PC-3 (cell line): ENCODE results near the gene CDC37L1. TPM values are rescaled to one million over a fixed set of nuclear protein-coding genes. Genes with fewer than 3 reads are reported as not detected.

Experiments
- ATAC-seq: fragments of 200-7000 bp; cut with Tn5 transposase; 2 replicates; pipeline ENCODE4 v1.9.1; 2020; ENCODE audit warnings: mild to moderate bottlenecking, moderate library complexity
- BruUV-seq: library from RNA; stranded (reverse); fragments of 400-500 nt; replicated peaks from 2 replicates; lab custom pipeline; 2021; lab: Mats Ljungman, UMichigan
- CTCF ChIA-PET: fragments of 300-600 bp; sonication (Branson Sonifier 250); formaldehyde crosslinking; loops from one replicate; lab custom pipeline; 2022; ENCODE audit warnings: antibody characterized with exemption; lab: Charles Lee
- POLR2A ChIA-PET: fragments of 300-600 bp; sonication (Branson Sonifier 250); formaldehyde crosslinking; loops from one replicate; lab custom pipeline; 2022; ENCODE audit warnings: antibody characterized with exemption; ENCODE audit not compliant: unreplicated experiment; lab: Charles Lee
- DNase-seq: peaks from one replicate; pipeline ENCODE4 v3.0.0-alpha.2; 2015
- H2AFZ ChIP-seq: fragments of 300-600 bp; sonication (generic); 2 replicates; pipeline ENCODE4 v1.6.0; 2016; ENCODE audit warnings: antibody characterized with exemption, low read length
- H3F3A ChIP-seq: fragments of 300-600 bp; sonication (generic); one replicate; pipeline ENCODE4 v1.6.0; 2017; ENCODE audit warnings: antibody characterized with exemption, low read length, control low read depth, mild to moderate bottlenecking; ENCODE audit not compliant: unreplicated experiment
- H3K27ac ChIP-seq: fragments of 300-600 bp; sonication (generic); 2 replicates; pipeline ENCODE4 v1.5.1; 2016; ENCODE audit warnings: mild to moderate bottlenecking, low read length
- H3K27me3 ChIP-seq: fragments of 300-600 bp; sonication (generic); 2 replicates; pipeline ENCODE4 v1.6.1; 2016; ENCODE audit warnings: low read length, mixed read lengths
- H3K36me3 ChIP-seq: fragments of 300-600 bp; sonication (generic); 2 replicates; pipeline ENCODE4 v1.6.1; 2016; ENCODE audit warnings: low read depth, mixed run types, low read length, mixed read lengths
- H3K4me1 ChIP-seq: fragments of 300-600 bp; sonication (generic); 2 replicates; pipeline ENCODE4 v1.5.1; 2016; ENCODE audit warnings: low read length; ENCODE audit not compliant: insufficient read depth
- H3K4me2 ChIP-seq: fragments of 300-600 bp; sonication (generic); 2 replicates; pipeline ENCODE4 v1.6.0; 2016; ENCODE audit warnings: low read length
- H3K4me3 ChIP-seq: fragments of 300-600 bp; sonication (generic); 2 replicates; pipeline ENCODE4 v1.5.1; 2016; ENCODE audit warnings: mild to moderate bottlenecking, low read length, mixed read lengths
- H3K79me2 ChIP-seq: fragments of 300-600 bp; sonication (generic); 2 replicates; pipeline ENCODE4 v1.6.1; 2017; ENCODE audit warnings: low read length, mixed read lengths
- H3K9ac ChIP-seq: fragments of 300-600 bp; sonication (generic); 2 replicates; pipeline ENCODE4 v1.6.0; 2016; ENCODE audit warnings: mild to moderate bottlenecking, low read length
- H3K9me2 ChIP-seq: fragments of 300-600 bp; sonication (generic); replicated peaks from 2 replicates; pipeline ENCODE4 v1.6.1; 2016; ENCODE audit warnings: mixed run types, low read length, mixed read lengths
- H3K9me3 ChIP-seq: fragments of 300-600 bp; sonication (generic); 2 replicates; pipeline ENCODE4 v1.6.1; 2016; ENCODE audit warnings: low read length, mixed read lengths
- H4K20me1 ChIP-seq: fragments of 300-600 bp; sonication (generic); 2 replicates; pipeline ENCODE4 v1.6.1; 2016; ENCODE audit warnings: low read length, mixed read lengths
- EZH2 ChIP-seq: fragments of 300-600 bp; sonication (generic); IDR thresholded peaks from one replicate; pipeline ENCODE4 v1.6.1; 2017; ENCODE audit warnings: antibody characterized with exemption, mild to moderate bottlenecking, low read length; ENCODE audit not compliant: unreplicated experiment
- EZH2phosphoT487 ChIP-seq: fragments of 300-600 bp; sonication (generic); IDR thresholded peaks from 2 replicates; pipeline ENCODE4 v1.6.1; 2018; ENCODE audit warnings: mild to moderate bottlenecking, antibody characterized with exemption, low read length, borderline replicate concordance
- intact Hi-C: fragments of 100-400 bp; cut with micrococcal nuclease; formaldehyde crosslinking; loops from 2 replicates; pipeline ENCODE4 v1.9.0; 2023
- total RNA-seq: library from RNA; depleted of rRNA; stranded (reverse); fragments of >200 nt; gene quantifications from 2 replicates; pipeline ENCODE4 v1.2.3, GENCODE V29; 2014
- TF ChIP-seq, protein P1 (sequence below): fragments of 300-600 bp; sonication (generic); conservative IDR thresholded peaks from 2 replicates; pipeline ENCODE4 v1.5.1; 2017; ENCODE audit warnings: antibody characterized with exemption, low read depth, mild to moderate bottlenecking, low read length

CDC37L1 gene
- total RNA-seq, 1 experiment from 2014 or later = 5.1 TPM

DNA sequence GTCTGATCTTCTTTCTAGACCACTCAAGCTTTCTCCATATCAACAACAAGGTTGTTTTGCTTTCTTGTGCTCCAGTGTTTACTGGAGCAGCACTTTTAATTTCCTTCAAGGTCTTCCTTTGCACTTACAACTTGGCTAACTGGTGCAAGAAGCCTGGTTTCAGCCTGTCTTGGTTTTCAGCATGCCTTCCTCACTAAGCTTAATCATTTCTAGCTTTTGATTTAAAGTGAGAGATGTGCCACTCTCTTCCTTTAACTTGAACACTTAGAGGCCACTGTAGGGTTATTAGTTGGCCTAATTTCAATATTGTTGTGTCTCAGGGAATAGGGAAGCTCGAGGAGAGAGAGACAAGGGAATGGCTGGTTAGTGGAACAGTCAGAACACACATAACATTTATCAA lies 48.2 kb downstream of the CDC37L1 start:
- ChIA-PET CTCF (no interaction called here), POLR2A (no interaction called here)
- H3K4me2 ChIP-seq = no peak overlapping the region
- H3K9me3 ChIP-seq = no peaks in the 10 kb centered on the region
- H3K9me2 ChIP-seq = no peaks in the 10 kb centered on the region
- no peaks in the 10 kb centered on the region for H3F3A ChIP-seq
- TF ChIP-seq EZH2phosphoT487 (no peak), EZH2 (no peak)
- TF ChIP-seq, protein P1, sequence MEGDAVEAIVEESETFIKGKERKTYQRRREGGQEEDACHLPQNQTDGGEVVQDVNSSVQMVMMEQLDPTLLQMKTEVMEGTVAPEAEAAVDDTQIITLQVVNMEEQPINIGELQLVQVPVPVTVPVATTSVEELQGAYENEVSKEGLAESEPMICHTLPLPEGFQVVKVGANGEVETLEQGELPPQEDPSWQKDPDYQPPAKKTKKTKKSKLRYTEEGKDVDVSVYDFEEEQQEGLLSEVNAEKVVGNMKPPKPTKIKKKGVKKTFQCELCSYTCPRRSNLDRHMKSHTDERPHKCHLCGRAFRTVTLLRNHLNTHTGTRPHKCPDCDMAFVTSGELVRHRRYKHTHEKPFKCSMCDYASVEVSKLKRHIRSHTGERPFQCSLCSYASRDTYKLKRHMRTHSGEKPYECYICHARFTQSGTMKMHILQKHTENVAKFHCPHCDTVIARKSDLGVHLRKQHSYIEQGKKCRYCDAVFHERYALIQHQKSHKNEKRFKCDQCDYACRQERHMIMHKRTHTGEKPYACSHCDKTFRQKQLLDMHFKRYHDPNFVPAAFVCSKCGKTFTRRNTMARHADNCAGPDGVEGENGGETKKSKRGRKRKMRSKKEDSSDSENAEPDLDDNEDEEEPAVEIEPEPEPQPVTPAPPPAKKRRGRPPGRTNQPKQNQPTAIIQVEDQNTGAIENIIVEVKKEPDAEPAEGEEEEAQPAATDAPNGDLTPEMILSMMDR = no peak
- H3K27ac ChIP-seq = no peak overlapping the region
- intact Hi-C loops = no loop called here
- H3K27me3 ChIP-seq = no peaks in the 10 kb centered on the region
- H3K79me2 ChIP-seq = peaks cover 18% of the 10 kb centered on the region
- H4K20me1 ChIP-seq = no peaks in the 10 kb centered on the region
- no peak overlapping the region for H3K4me3 ChIP-seq
- BruUV-seq = TSS peak; percentile 9
- DNase-seq = no peak
- H2AFZ ChIP-seq = no peak overlapping the region
- no peaks in the 10 kb centered on the region for H3K4me1 ChIP-seq
- no peaks in the 10 kb centered on the region for H3K36me3 ChIP-seq
- no peak overlapping the region for H3K9ac ChIP-seq
- ATAC-seq = no peak

- Histone ChIP-seq H3K27ac (no peak overlapping the region), H3K9me3 (no peaks in the 10 kb centered on the region), H2AFZ (no peak overlapping the region), H3K9ac (no peak overlapping the region), H3K4me3 (no peak overlapping the region), H3F3A (no peaks in the 10 kb centered on the region), H3K4me2 (no peak overlapping the region), H4K20me1 (no peaks in the 10 kb centered on the region), H3K79me2 (peaks cover 55% of the 10 kb centered on the region), H3K9me2 (no peaks in the 10 kb centered on the region), H3K27me3 (no peaks in the 10 kb centered on the region), H3K36me3 (no peaks in the 10 kb centered on the region), H3K4me1 (no peaks in the 10 kb centered on the region)
- intact Hi-C loops = no loop called here
- ChIA-PET CTCF (no interaction called here), POLR2A (no interaction called here)
- no peak for DNase-seq
- BruUV-seq = no TSS peak
- ATAC-seq = no peak
- TF ChIP-seq, protein P1 = no peak
- TF ChIP-seq EZH2phosphoT487 (no peak), EZH2 (no peak)
Measured at GRCh38 chr9:4732890-4733289, 53.5 kb downstream of the CDC37L1 start.

DNA sequence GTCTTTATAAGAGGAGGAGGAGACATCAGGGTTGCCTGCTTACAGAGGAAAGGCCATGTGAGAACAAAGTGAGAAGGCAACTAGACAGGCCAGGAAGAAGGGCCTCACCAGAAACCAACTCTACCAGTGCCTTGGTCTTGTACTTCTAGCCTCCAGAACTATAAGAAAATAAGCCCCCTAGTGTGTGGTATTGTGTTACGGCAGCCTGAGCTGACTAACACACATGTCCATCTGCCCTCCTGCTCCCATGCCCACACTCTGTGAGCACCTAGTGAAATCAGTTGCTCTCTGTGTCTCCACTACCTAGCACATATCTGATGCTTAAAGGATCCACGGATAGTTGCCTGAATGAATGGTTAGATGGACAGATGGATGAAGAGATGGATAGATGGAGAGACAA lies 54.8 kb downstream of the CDC37L1 start:
- H2AFZ ChIP-seq = no peak overlapping the region
- H4K20me1 ChIP-seq = no peaks in the 10 kb centered on the region
- POLR2A ChIA-PET = no interaction called here
- CTCF ChIA-PET = no interaction called here
- H3K4me1 ChIP-seq = peaks cover 5% of the 10 kb centered on the region; the same call in 1 of the 2 replicates
- no peak overlapping the region for H3K27ac ChIP-seq
- ATAC-seq = no peak
- intact Hi-C loops = no loop called here
- no peak overlapping the region for H3K4me3 ChIP-seq
- no peaks in the 10 kb centered on the region for H3K9me2 ChIP-seq
- H3K36me3 ChIP-seq = no peaks in the 10 kb centered on the region
- BruUV-seq = no TSS peak
- TF ChIP-seq, protein P1 = no peak
- TF ChIP-seq EZH2phosphoT487 (no peak), EZH2 (no peak)
- DNase-seq = no peak
- H3K27me3 ChIP-seq = no peaks in the 10 kb centered on the region
- H3K4me2 ChIP-seq = no peak overlapping the region
- peaks cover 67% of the 10 kb centered on the region for H3K79me2 ChIP-seq
- no peaks in the 10 kb centered on the region for H3F3A ChIP-seq
- H3K9ac ChIP-seq = no peak overlapping the region
- no peaks in the 10 kb centered on the region for H3K9me3 ChIP-seq
